SK-N-SH treated with all-trans-retinoic acid at 6 μM for 48 hours (cell line): ENCODE results near the gene SARS1.

Experiments used
- ATAC-seq: fragments of 200-7000 bp; cut with Tn5 transposase; 3 replicates; pipeline ENCODE4 v1.9.1; 2020; ENCODE audit warnings: mild to moderate bottlenecking, moderate library complexity
- ARNTL ChIP-seq: fragments of 450-650 bp; formaldehyde crosslinking; IDR thresholded peaks from 2 replicates; pipeline ENCODE4 v1.5.0; 2020; ENCODE audit warnings: low read depth, mild to moderate bottlenecking, moderate library complexity, borderline replicate concordance
- CSDC2 ChIP-seq: fragments of 250-450 bp; sonication (Bioruptor Pico); IDR thresholded peaks from 2 replicates; pipeline ENCODE4 v1.5.0; 2020; ENCODE audit warnings: mild to moderate bottlenecking, moderate library complexity
- ESRRG ChIP-seq: fragments of 250-450 bp; sonication (Bioruptor Pico); IDR thresholded peaks from 2 replicates; pipeline ENCODE4 v1.6.1; 2021; ENCODE audit warnings: mild to moderate bottlenecking
- POU6F1 ChIP-seq: fragments of 250-450 bp; sonication (Bioruptor Pico); IDR thresholded peaks from 2 replicates; pipeline ENCODE4 v1.8.0; 2021; ENCODE audit warnings: low read depth, mild to moderate bottlenecking, moderate library complexity, borderline replicate concordance
- SNAI2 ChIP-seq: fragments of 250-450 bp; sonication (Bioruptor Pico); IDR thresholded peaks from 2 replicates; pipeline ENCODE4 v1.5.0; 2020; ENCODE audit warnings: mild to moderate bottlenecking, moderate library complexity
- TCF4 ChIP-seq: fragments of 250-450 bp; sonication (Bioruptor Pico); IDR thresholded peaks from 2 replicates; pipeline ENCODE4 v1.8.0; 2021; ENCODE audit warnings: mild to moderate bottlenecking, moderate library complexity, borderline replicate concordance
- ZC3H10 ChIP-seq: fragments of 250-450 bp; sonication (Bioruptor Pico); IDR thresholded peaks from 2 replicates; pipeline ENCODE4 v1.5.1; 2021; ENCODE audit warnings: mild to moderate bottlenecking, moderate library complexity
- ZNF565 ChIP-seq: fragments of 450-650 bp; formaldehyde crosslinking; conservative IDR thresholded peaks from 2 replicates; pipeline ENCODE4 v1.5.0; 2020; ENCODE audit warnings: low read depth, mild to moderate bottlenecking, moderate library complexity
- ZNF8 ChIP-seq: fragments of 450-650 bp; formaldehyde crosslinking; IDR thresholded peaks from 2 replicates; pipeline ENCODE4 v1.5.0; 2020; ENCODE audit warnings: mild to moderate bottlenecking, moderate library complexity
- TF ChIP-seq, protein P1 (sequence below): fragments of 250-450 bp; sonication (Bioruptor Pico); IDR thresholded peaks from 2 replicates; pipeline ENCODE4 v1.5.1; 2021; ENCODE audit warnings: mild to moderate bottlenecking, moderate library complexity

Gene SARS1

DNA sequence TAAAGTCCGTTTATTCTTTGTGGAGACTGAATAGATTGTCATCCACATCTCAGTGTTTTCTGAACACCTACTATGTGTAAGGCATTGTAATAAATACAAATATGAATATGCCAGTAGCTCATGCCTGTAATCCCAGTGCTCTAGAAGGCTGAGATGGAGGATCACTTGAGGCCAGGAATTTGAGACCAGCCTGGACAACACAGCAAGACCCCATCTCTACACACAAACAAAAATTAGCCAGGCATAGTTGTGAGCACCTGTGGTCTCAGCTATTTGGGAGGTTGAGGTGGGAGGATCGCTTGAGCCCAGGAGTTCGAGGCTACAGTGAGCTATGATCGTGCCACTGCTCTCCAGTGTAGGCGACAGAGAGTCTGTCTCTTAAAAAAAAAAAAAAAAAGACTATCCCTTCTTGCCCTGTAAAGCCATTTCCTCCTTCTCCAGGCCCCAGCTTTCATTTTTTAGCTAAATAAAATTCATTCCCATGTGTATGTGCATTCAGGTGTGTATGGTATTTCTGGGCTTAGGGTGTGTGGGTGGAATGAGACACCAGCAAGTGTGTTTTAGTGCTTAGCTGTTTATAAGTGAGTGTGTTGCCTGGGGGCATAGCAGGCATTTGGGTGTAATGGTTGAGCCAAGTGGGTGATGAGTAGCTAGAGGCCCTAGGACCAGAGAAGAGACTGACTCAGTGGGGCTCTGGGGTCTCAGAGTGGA lies 43.4 kb downstream of the SARS1 start:
- no peak for ATAC-seq
- TF ChIP-seq, protein P1, sequence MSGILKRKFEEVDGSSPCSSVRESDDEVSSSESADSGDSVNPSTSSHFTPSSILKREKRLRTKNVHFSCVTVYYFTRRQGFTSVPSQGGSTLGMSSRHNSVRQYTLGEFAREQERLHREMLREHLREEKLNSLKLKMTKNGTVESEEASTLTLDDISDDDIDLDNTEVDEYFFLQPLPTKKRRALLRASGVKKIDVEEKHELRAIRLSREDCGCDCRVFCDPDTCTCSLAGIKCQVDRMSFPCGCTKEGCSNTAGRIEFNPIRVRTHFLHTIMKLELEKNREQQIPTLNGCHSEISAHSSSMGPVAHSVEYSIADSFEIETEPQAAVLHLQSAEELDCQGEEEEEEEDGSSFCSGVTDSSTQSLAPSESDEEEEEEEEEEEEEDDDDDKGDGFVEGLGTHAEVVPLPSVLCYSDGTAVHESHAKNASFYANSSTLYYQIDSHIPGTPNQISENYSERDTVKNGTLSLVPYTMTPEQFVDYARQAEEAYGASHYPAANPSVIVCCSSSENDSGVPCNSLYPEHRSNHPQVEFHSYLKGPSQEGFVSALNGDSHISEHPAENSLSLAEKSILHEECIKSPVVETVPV (CRISPR knock-in tag), result no peak
- TF ChIP-seq ZNF565 (CRISPR knock-in tag) (no peak), POU6F1 (CRISPR knock-in tag) (no peak)
- TF ChIP-seq, all 23 proteins: peak for 0

GRCh38 chr1:109257682-109258421 lies 44.1 kb downstream of the SARS1 start:
- ATAC-seq, result no peak
- TF ChIP-seq, protein P1 (CRISPR knock-in tag), result no peak
- TF ChIP-seq POU6F1 (CRISPR knock-in tag), result no peak
- no peak for TF ChIP-seq CSDC2 (CRISPR knock-in tag)

GRCh38 chr1:109258481-109259466 lies 45.1 kb downstream of the SARS1 start:
- TF ChIP-seq, protein P1 (CRISPR knock-in tag), result no peak
- TF ChIP-seq ESRRG (no peak), CSDC2 (CRISPR knock-in tag) (no peak), ARNTL (CRISPR knock-in tag) (no peak), SNAI2 (CRISPR knock-in tag) (no peak), ZC3H10 (CRISPR knock-in tag) (no peak), POU6F1 (CRISPR knock-in tag) (no peak), ZNF8 (CRISPR knock-in tag) (no peak), TCF4 (CRISPR knock-in tag) (no peak)
- ATAC-seq, result no peak
